Stimulated activated CD4-positive, alpha-beta T cell treated with anti-CD3 and anti-CD28 coated beads, Interleukin-1b, Interleukin-23, amount 100 ng/mL, for 48 hours (primary cell): ENCODE data around the gene TMEM38A.

Source experiments
- DNase-seq: peaks from one replicate; pipeline ENCODE4 v3.0.0-alpha.2; 2020

The TMEM38A gene

GRCh38 chr19:16660763-16661479, at the start of gene TMEM38A:
TSS of gene TMEM38A (plus strand) at chr19:16661139. CDS start at chr19:16661218, 79 bp downstream.
- DNase-seq: peak; percentile 19

DNA sequence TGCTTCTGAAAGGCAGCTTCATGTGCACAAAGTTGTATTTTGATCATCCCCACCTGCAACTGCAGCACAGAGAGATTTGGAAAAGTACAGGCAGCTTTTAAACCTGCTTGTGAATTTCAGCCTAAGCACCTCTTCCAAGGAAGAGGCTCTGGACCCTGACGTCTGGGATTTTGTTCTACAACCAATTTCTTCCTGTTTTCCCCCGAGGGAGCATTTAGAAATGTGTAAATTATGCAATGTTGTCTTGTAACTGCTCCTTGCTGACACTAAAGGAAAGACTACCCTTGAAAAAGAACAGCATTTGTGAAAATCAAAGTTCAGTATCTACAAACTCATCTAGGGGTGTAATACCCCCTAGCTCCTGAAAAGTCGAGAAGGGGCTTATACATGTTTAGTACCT, 48.3 kb upstream of the TMEM38A start:
- no peak for DNase-seq

DNA sequence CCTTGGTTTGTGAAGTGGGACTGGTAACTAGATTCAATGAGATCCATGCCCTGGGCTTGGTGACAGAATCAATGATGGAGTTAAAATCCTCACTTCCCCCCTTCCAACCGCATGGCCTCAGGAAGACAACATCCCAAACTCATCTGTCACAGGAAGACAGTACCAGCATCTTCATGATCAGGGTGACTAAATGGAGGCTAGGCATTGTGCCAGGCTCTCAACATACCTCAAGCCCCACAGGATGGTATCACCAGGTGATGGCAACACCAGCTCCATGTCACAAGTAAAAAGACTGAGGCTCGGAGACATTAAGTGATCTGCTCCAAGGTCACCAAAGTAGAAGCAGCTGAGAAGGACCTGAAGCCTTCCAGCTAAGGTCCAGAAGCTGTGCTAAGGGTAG, 47.1 kb upstream of the TMEM38A start:
- DNase-seq: no peak

- DNase-seq: no peak
Observed at GRCh38 chr19:16614941-16615340, 46.0 kb upstream of the TMEM38A start.

- DNase-seq: no peak
Observed at GRCh38 chr19:16615808-16616207, 45.1 kb upstream of the TMEM38A start.

DNA sequence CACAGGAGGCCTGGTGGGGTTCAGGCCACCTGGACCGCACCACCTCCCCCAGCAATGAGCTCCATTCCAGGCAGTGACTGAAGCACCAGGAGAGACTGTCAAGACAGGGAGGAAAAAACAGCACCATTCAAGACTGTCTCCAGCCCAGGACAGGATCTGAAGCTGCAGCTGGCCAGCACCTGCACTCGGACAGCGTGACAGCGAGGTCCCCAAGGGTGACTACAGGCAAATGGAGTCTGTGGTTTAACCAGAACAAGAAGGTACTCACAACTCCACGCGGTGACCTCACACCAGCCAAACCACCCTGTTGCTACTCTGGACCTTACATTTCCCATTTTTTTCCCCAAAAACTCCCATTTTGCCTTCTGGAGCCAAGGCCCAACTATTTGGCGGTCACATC, 42.7 kb upstream of the TMEM38A start:
- no peak for DNase-seq

GRCh38 chr19:16619457-16619856, 41.5 kb upstream of the TMEM38A start:
- no peak for DNase-seq

DNA sequence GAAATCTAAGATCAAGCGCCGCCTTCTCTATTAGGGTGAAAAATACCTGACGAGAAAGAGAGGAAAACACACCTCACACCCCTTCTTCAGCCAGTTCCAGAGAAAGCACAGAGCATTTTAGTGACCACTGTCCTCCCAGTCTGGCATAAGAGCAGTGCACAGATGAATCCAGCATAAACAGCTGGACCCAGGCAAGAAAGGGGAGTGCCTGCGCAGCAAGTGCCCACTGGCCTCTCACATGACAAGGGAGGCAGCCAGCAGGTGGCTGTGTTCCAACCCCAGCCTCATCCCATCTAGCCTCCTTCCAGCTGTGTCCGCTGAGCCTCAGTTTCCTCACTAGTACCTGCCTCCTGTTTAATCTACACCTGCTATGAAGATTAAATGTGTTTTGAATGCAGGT, 40.9 kb upstream of the TMEM38A start:
- no peak for DNase-seq

DNA sequence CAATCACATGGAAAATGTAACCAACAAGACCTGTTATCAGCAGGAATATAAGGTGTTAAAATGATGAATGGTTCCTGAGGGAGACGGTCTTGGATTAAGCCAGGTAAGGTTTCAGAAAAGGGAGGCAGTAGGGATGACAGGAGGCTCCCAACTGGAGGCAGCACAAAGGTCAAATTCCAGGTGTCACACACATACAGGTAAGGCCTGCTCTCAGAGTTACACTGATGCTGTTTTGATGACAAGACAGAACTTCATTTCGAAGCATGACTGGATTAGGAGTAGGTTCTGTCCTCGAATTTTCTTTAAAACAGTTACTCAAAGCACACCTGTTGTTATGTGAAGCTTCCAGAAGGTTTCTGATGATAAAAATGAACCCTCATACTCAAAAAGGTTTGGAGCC, 40.4 kb upstream of the TMEM38A start:
- no peak for DNase-seq

- DNase-seq: no peak
Observed at GRCh38 chr19:16621165-16621800, 39.7 kb upstream of the TMEM38A start.

DNA sequence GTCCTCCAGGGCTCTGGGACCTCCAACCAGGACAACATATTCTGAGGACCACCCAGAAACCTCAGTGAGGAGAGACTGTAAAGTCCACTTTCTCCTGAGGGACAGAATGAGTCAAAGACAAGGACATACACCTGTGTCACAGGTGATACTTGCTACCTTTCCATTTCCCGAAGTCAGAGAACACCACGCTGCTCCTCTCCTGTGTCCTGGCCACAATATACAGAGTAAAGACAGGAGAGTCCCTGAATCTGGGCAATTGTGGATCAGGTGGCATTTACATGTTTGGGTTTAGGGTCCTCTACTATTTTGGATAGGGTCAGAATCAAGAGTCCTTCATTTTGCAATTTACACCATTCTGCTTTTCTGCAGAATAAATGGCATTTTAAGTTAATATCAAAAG, 37.9 kb upstream of the TMEM38A start:
- no peak for DNase-seq

DNA sequence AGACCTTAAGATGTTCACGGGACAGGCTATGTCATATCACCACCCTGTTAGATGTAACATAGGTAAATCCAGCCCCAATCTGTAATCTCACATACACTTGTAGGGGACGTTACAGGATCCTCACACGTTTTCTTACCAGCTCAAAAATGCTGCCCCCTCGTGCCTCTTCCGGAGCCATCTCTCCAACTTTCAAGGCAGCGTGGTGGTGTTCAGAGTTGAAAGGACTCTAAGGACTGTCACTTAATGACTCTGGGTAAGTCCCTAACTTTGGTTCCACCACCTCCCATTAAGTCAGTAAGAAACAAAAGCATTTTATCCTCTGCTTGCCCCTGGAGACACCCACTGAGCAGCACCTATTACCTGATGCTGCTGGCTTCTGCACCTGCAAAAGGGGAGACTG, 37.4 kb upstream of the TMEM38A start:
- no peak for DNase-seq

DNA sequence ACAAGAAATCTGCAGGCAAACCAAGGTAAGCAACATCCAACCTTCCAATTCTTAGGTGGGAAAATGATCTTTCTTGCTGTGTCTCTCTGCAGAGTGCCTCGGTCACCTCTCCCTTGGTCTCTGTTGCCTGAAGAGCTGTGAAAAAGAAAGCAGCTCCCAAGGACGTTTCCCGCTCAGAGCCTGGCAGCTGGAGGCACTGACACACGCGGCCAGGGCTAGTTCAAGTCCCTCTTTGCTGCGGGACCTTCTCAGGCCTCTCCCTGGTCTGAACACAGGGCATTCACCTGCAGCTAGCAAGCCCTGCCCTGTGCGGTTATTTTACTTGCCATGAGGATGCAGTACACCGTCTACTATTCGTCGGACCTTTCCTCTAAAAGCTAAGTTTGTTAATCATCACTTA, 36.7 kb upstream of the TMEM38A start:
- DNase-seq: no peak

DNA sequence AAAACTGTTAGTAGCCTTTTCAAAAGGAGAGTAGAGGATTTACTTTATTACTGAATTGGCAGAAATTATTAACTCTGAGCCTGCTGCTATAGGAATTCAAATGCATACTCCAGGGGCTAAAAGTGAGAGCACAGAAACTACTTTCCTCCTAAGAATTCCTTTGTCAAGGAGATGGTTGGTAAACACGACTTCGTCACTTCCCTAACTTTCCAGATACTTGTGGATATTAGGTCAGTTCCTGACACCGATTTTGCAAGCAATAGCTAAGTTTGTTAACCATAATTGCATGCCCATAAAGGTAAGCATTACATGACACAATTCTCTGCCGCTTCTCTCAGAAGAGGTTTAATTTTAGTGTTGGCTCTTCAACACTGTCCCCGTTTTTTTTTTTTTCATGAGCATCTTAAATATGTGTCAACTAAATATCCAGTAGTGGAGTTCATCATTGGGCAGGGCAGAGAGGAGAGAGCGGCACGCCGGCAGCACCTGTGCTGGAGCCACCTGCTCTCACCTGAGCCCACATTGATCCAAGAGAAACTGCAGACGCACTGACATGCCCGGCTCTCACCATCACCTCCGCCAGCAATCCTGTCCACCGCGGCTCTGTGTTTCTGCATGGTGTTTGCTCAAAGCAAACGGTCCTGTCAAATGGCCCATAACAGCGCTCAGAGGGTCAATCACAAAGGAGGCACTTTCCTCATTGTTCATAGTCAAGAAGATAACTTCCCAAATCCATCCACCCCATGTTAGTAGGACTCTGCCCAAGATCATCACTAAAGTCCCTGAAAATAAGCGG, 35.6 kb upstream of the TMEM38A start:
- no peak for DNase-seq

DNA sequence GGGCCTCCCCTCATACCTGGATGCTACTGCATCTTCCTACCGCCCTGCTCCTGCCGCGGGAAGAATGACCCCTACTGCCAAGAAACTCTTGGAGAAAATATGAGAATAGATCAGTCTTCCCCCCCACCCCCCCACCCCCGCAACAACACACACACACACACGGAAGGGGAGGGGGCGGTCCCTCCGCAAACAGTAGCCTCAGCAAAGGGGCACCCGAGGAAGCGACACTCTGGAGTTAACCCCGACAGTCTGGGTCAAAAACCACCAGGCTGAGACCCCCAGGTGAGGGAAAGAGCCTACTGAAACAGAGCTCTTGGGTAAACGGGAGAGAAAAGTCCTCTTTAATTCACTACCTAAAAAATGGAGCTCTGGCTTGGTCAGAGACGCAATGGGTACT, 34.1 kb upstream of the TMEM38A start:
- DNase-seq: no peak

GRCh38 chr19:16627193-16627927, 33.6 kb upstream of the TMEM38A start:
- no peak for DNase-seq

DNA sequence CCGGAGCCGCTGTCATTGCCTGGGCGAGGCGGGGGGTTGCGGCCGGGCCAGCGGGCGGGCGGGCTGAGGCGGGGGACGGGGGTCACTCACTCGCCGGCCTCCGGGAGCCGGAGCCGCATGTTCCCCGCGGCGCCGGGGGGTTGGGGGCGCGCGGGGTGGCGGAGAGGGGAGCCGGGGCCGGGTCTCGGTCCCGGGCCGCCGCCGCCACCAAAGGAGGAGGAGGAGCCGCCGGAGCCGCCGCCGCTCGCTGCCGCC, 33.1 kb upstream of the TMEM38A start:
- DNase-seq: no peak

DNA sequence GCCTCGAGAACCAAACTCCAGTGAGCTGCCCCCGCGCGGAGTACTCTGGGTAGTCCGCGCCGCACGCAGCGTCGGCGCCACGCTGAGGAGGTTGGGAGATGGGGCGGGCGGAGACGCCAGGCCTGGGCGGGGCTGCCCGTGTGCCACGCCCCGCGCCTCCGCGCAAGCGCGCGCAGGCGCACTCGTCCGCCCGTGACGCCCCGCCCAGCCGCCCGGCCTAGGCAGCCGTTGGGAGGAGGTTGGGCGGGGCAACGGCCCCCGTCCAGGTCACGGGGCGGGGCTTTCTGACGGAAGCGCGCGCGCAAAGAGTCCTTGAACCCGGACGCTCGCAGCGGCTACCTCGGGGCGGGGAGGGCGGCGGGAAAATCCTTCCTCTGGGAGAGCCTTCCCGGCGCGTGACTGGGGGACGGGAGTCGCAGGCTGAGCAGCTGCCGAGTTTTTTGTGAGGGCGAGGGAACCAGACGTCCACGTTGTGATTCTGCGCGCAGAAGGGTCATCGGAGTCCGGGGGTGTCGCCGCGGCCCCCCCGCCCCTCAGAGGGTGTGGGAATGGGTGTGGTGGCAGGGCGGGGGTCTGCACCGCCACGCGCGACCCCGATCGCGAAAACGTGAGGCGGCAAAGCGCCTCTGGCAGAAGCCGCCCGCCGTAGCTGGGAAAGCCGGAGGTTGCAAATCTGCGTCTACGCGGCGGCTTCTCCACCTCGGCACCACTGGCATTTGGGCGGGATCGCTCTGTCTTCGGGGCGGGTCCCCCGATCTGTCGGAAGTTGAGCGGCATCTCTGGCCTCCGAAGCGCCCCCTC, 32.6 kb upstream of the TMEM38A start, which contains the start of gene MED26:
TSS of gene MED26 (minus strand) at position 22 of the 801 bp plus-strand sequence. CDS start 261 bp downstream, outside the sequence.
- peak; percentile 94 for DNase-seq

GRCh38 chr19:16628984-16629691, 31.8 kb upstream of the TMEM38A start:
- DNase-seq: no peak

DNA sequence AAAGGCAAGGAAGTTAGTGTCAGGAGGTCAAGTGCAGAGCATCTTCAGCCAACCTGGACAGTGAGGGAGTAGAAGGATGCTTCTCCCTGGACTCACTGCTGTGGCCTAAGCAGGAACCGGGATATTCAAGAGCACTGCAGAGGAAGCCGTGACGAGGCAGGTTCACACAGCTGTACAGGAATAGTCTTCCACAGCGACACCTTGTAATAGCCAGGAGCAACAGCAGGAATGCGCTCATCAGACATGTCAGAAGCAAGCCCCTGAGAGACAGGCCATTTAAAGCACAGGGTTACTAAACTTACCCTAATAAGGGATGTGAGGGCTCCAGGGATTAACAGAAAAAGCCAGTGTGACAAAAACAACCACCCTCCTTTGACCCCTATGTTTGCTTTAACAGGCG, 29.5 kb upstream of the TMEM38A start:
- no peak for DNase-seq

- no peak for DNase-seq
Observed at GRCh38 chr19:16637535-16637934, 23.4 kb upstream of the TMEM38A start.

DNA sequence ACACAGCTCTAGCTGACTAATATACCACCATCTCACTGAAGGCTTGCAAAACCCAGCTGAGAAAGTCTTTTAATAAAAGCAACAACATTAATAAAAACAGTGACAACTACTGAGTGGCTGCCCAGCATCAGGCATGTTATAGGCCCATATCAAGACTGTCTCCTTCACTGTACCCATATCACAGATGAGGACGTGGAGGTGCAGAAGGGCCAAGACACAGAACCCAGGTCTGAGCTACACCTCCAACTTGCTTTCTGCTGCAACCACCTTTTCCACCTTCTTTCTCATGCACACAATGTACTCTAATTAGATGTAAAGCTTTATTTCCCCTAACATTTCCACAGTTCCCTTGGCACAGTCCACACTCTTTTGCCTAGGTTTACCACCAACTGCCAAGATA, 22.3 kb upstream of the TMEM38A start:
- no peak for DNase-seq
